Fibroblast of skin of right biceps (primary cell): ENCODE data around the gene MAGEL2.
"Not testable (repeated sequence)": the region's sequence is repeated elsewhere in the genome, so short reads cannot be mapped to it uniquely, and the experiment has no call there.

Source experiments
- DNase-seq: peaks from one replicate; pipeline ENCODE4 v3.0.0-alpha.2; 2013

MAGEL2 gene

GRCh38 chr15:23602124-23602523 is 45.5 kb downstream of the MAGEL2 start:
- DNase-seq, result no peak

GRCh38 chr15:23599053-23599452 is 48.6 kb downstream of the MAGEL2 start:
- no peak for DNase-seq

- not testable (repeated sequence) for DNase-seq
Measured at GRCh38 chr15:23597278-23597677, 50.4 kb downstream of the MAGEL2 start.

GRCh38 chr15:23596736-23597135 is 50.9 kb downstream of the MAGEL2 start:
- no peak for DNase-seq

- DNase-seq, result no peak
Measured at GRCh38 chr15:23595368-23595767, 52.3 kb downstream of the MAGEL2 start.

- no peak for DNase-seq
Measured at GRCh38 chr15:23594252-23594770, 53.4 kb downstream of the MAGEL2 start.
